ENCODE data around the gene SEMA4D.
A peak's percentile ranks its signal among the peaks of the same experiment; 100 is the strongest.

Gene SEMA4D

DNA sequence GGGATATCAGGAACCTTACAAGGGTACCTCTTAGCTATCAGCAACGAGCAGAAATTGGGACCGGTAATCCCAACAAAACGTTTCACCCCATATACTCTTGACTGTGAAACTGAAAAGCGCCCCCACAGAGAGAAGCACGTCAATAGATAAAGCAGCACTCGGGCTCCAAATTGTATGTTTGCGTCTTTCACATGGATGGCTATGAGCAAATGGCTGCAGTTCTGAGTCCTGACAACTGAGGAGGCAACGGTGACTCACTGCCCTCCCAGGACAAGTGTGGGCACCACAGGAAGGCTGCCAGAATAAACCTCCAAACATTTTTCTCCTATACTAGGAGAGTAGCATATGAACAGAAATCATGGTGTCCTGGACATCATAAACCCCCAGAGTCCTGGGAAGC lies 36.6 kb downstream of the SEMA4D start:
- DNase-seq (ENCODE audit: low read depth), result peak; percentile 56
- TF ChIP-seq, protein P1, sequence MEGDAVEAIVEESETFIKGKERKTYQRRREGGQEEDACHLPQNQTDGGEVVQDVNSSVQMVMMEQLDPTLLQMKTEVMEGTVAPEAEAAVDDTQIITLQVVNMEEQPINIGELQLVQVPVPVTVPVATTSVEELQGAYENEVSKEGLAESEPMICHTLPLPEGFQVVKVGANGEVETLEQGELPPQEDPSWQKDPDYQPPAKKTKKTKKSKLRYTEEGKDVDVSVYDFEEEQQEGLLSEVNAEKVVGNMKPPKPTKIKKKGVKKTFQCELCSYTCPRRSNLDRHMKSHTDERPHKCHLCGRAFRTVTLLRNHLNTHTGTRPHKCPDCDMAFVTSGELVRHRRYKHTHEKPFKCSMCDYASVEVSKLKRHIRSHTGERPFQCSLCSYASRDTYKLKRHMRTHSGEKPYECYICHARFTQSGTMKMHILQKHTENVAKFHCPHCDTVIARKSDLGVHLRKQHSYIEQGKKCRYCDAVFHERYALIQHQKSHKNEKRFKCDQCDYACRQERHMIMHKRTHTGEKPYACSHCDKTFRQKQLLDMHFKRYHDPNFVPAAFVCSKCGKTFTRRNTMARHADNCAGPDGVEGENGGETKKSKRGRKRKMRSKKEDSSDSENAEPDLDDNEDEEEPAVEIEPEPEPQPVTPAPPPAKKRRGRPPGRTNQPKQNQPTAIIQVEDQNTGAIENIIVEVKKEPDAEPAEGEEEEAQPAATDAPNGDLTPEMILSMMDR (IDR thresholded peaks at IDR 0.05; ENCODE audit: low read length, missing control alignments), result no peak
- H3K4me3 ChIP-seq (replicated peaks; ENCODE audit: low read depth, low read length), result no peak overlapping the region

DNA sequence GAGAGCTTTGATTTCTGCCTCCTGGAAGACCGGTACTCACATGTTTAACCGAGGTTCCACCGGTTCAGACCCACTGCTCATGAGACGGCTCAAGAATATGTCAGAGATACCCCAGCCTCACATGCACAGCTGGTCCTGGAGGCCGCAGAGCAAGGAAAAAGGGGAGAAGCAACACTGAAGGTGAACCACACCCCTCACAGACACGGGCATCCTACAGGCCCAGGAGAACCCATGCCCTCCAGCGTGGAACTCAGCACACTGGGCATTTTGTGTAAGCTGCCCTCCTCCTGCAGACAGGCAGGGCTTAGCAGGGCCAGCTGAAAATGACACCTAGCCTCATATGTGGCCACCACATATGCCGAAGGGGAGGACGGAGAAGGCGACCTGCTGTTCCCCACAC lies 37.4 kb downstream of the SEMA4D start:
- no peak overlapping the region for H3K4me3 ChIP-seq (replicated peaks; ENCODE audit: low read depth, low read length)
- TF ChIP-seq, protein P1 (IDR thresholded peaks at IDR 0.05; ENCODE audit: low read length, missing control alignments), result no peak
- DNase-seq (ENCODE audit: low read depth), result no peak

DNA sequence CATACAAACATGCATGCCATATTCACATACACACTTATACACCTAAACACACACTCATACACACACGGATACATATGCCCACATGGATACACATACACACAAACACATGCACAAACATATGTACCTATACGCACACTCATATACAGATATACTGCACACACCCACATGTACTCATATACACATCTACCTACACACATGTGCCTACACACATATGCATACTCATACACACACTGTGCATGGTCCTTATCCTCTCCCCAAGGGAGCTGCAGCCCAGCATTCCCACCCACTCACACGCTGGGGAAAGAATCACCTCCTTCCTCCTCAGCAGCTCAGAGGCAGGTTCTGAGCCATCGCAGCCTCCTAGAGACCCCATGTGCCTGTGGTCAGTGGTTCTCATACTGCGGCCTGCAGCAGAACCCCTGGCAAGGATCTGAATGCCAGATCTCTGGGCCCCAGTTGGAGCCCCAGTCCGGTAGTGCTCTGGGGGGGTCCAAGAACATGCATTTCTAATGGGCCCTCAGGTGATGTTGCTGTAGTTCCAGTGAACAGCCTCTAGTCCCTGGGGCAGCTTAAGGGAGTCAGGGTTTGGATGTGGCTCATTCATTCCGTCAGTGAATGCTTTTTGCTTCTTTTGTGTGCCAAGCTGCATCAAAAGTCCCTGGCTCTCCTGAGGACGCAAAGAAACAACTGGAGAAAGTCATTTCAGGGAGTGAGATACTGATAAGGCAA lies 39.0 kb downstream of the SEMA4D start:
- no peak for DNase-seq (ENCODE audit: low read depth)
- TF ChIP-seq, protein P1 (IDR thresholded peaks at IDR 0.05; ENCODE audit: low read length, missing control alignments), result no peak
- no peak overlapping the region for H3K4me3 ChIP-seq (replicated peaks; ENCODE audit: low read depth, low read length)

DNA sequence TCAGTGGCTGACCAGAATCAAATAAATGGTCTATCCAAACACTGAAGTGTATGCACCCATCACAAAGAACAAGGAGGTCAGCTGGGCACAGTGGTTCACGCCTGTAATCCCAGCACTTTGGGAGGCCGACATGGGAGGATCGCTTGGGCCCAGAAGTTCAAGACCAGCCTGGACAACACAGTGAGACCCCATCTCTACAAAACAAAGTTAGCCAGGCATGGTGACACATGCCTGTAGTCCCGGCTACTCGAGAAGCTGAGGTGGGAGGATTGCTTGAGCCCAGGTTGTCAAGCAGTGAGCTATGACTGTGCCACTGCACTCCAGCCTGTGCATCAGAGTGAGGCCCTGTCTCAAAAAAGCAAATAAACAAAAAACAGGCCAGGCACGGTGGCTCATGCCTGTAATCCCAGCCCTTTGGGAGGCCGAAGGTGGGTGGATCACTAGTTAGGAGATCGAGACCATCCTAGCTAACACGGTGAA lies 40.5 kb downstream of the SEMA4D start:
- H3K4me3 ChIP-seq (replicated peaks; ENCODE audit: low read depth, low read length), result no peak overlapping the region
- TF ChIP-seq, protein P1 (IDR thresholded peaks at IDR 0.05; ENCODE audit: low read length, missing control alignments), result no peak
- no peak for DNase-seq (ENCODE audit: low read depth)

DNA sequence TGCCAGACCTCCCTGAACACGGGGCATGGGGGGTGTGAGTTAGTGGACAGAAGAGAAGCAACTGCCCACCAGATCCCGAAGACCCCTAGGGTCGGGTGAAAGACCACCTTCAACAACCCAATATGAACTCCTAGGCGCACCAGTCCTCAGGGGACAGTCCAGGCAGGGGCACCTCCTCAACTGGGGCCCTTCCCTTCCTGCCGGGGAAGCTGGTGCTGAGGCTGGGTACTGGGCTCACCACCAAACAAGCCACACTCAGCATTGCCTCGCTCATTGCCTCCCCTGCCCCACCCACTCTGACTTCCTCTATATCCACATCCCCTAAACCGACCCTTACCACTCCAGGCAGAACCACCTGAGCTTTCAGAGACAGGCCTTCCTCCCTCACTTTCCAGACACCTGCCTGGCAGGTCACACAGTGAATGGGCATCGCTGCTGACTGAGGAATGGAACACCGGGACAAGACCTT lies 42.5 kb downstream of the SEMA4D start:
- TF ChIP-seq, protein P1 (IDR thresholded peaks at IDR 0.05; ENCODE audit: low read length, missing control alignments), result no peak
- DNase-seq (ENCODE audit: low read depth), result no peak
- H3K4me3 ChIP-seq (replicated peaks; ENCODE audit: low read depth, low read length), result no peak overlapping the region

DNA sequence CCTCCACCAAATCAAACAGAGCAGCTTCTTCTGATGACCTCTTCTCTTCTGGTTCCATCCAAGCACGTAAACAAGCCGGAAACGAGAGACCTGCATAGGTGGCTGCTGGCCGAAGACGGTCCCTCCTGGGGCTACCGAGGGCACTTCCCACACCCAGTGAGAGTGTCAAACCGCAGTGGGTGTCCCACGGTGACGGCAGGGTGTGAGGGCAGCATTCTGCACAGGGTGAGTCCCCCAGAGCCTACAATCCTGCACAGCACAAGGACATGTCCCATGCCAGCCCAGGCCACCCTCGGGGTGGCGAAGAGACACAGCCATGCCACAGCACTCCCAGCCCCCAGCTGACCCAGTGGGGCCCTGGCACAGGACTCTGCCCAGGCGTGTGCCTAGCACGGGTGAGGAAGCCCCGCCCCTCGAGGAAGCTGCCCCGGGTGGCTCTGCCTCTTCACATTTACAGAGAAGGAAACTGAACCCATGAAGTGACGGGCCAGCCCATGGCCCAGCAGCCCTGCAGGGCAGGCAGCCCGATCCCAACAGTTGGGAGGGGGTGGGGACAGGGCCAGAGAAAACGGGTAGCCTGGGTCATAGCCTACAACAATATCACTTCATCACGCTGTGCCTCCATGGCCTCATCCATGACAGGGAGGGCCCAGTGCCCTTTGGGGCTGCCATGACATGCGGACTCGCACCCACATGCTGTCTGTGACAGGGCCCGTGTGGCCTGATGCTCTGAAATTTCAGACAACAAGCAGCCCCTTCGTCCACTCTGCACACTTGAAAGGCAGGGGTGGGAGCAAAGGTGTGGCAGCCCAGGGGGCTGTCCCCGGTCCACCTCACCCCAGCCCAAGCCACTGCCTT lies 43.2 kb downstream of the SEMA4D start:
- no peak for DNase-seq (ENCODE audit: low read depth)
- TF ChIP-seq, protein P1 (IDR thresholded peaks at IDR 0.05; ENCODE audit: low read length, missing control alignments), result no peak
- H3K4me3 ChIP-seq (replicated peaks; ENCODE audit: low read depth, low read length), result no peak overlapping the region

Measured in fibroblast of pulmonary artery (primary cell).